Kidney (tissue), 14 donors: Measurements from ENCODE around the gene PID1. TPM values are rescaled to one million over a fixed set of nuclear protein-coding genes. Genes with fewer than 3 reads are reported as not detected.

Experiments used
- DNase-seq, 5 donors: peaks; one replicate each; pipeline ENCODE4 v3.0.0-alpha.2; 2013 to 2020
- FAIRE-seq: peaks from 2 replicates; lab custom pipeline; 2012; peaks lifted over from hg19 to GRCh38; lab: Jason Lieb, UNC
- H3K27ac ChIP-seq, 2 donors: one replicate each; pipeline ENCODE4 v1.7.0; 2013; ENCODE audit warnings: low read depth in 2 of 2, low read length in 2 of 2, inconsistent platforms in 1 of 2
- H3K27me3 ChIP-seq: one replicate; pipeline ENCODE4 v1.7.1; 2013; ENCODE audit warnings: low read length, inconsistent platforms; ENCODE audit not compliant: control insufficient read depth, insufficient read depth
- H3K36me3 ChIP-seq, 3 donors: one replicate each; pipeline versions ENCODE4 v1.7.0 to v1.7.1; 2013; ENCODE audit warnings: low read length in 3 of 3, control low read depth in 1 of 3, inconsistent platforms in 1 of 3; ENCODE audit not compliant: insufficient read depth in 3 of 3, control insufficient read depth in 2 of 3
- H3K4me1 ChIP-seq, 3 donors: one replicate each; pipeline versions ENCODE4 v1.7.0 to v1.7.1; 2013; ENCODE audit warnings: low read length in 3 of 3, inconsistent platforms in 1 of 3, low read depth in 1 of 3; ENCODE audit not compliant: control insufficient read depth in 2 of 3, insufficient read depth in 2 of 3
- H3K4me3 ChIP-seq, 3 donors: one replicate each; pipeline versions ENCODE4 v1.7.0 to v1.8.1; 2013; ENCODE audit warnings: low read length in 3 of 3, control low read depth in 1 of 3, inconsistent platforms in 1 of 3
- H3K9ac ChIP-seq, 3 donors: one replicate each; pipeline versions ENCODE4 v1.7.0 to v1.7.1; 2013; ENCODE audit warnings: low read length in 3 of 3, control low read depth in 1 of 3, inconsistent platforms in 1 of 3
- H3K9me3 ChIP-seq, 3 donors: one replicate each; pipeline versions ENCODE4 v1.7.0 to v1.7.1; 2013; ENCODE audit warnings: low read length in 3 of 3, control low read depth in 1 of 3, inconsistent platforms in 1 of 3; ENCODE audit not compliant: control insufficient read depth in 2 of 3, insufficient read depth in 1 of 3
- intact Hi-C: fragments of 100-400 bp; cut with DNase I; formaldehyde crosslinking; loops from one replicate; pipeline ENCODE4 v1.11.1; 2022
- polyA plus RNA-seq: library from polyadenylated mRNA; stranded (reverse); fragments of 350-450 nt; fragmentation: Illumina TruSeq; extraction: RNeasy Lipid Tissue Mini Kit (QIAGEN cat#74804); gene quantifications from one replicate; pipeline ENCODE4 v1.2.3, GENCODE V29; 2014; ENCODE audit warnings: low read depth, low replicate concordance; ENCODE audit not compliant: insufficient read depth
- total RNA-seq: library from RNA; stranded (reverse); fragmentation: NEBNext Ultra II Directional; extraction: Animal tissue kit (Norgen Biotek cat#: 25700); gene quantifications from one replicate; pipeline ENCODE4 v1.2.1, GENCODE V29; 2021
- TF ChIP-seq, protein P1 (sequence below): IDR thresholded peaks from 3 replicates; pipeline ENCODE4 v1.5.1; 2012; ENCODE audit warnings: mild to moderate bottlenecking, moderate library complexity, borderline replicate concordance; ENCODE audit not compliant: insufficient read depth; ENCODE audit errors: extremely low read depth
- donor health status: control.
- donor health status: control.
- donor health status: control.
- donor health status: control.
- donor health status: control.
- donor health status: DM: yes; HTN: yes; CAD: no.
- donor health status: Normal renal cell carcinoma (clear cell type).

The PID1 gene
- total and polyA plus RNA-seq, 2 donors from 2014 or later: 2.1 to 9.4 TPM

DNA sequence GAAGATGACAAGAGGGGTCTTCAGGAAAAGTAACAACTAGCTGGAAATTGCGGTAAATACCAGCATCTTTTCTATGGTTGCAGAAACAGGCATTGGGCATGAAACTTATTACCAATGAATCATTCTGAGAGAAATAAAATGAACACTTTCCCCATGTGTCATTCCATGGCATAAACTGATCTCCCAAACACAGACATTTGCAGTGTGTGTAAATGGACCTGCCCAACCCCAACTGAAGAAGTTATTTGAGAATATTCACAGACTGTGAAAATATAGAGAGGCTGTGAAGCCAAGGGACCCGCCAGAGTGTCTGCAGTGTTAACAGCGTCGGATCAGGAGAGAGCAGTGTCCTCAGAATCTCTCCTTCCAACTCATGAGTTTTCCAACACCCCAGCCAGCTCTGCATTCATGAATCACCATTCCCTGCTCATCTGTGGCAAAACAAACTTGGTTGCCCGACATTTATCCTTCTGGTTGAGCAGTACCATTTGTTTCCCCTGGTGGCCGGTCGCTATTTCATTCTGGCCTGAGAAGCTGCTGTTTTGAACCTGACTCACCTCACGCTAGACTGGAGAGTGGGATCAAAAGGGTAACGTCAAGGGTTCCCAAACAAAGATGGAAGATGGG, 238.4 kb downstream of the PID1 start:
- no peak overlapping the region for H3K4me3 ChIP-seq
- TF ChIP-seq, protein P1, sequence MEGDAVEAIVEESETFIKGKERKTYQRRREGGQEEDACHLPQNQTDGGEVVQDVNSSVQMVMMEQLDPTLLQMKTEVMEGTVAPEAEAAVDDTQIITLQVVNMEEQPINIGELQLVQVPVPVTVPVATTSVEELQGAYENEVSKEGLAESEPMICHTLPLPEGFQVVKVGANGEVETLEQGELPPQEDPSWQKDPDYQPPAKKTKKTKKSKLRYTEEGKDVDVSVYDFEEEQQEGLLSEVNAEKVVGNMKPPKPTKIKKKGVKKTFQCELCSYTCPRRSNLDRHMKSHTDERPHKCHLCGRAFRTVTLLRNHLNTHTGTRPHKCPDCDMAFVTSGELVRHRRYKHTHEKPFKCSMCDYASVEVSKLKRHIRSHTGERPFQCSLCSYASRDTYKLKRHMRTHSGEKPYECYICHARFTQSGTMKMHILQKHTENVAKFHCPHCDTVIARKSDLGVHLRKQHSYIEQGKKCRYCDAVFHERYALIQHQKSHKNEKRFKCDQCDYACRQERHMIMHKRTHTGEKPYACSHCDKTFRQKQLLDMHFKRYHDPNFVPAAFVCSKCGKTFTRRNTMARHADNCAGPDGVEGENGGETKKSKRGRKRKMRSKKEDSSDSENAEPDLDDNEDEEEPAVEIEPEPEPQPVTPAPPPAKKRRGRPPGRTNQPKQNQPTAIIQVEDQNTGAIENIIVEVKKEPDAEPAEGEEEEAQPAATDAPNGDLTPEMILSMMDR: no peak
- no peaks in the 10 kb centered on the region for H3K27me3 ChIP-seq
- DNase-seq: no peak
- H3K9ac ChIP-seq: no peak overlapping the region
- no peaks in the 10 kb centered on the region for H3K36me3 ChIP-seq
- H3K4me1 ChIP-seq: no peaks in the 10 kb centered on the region
- no peak for FAIRE-seq
- no peak overlapping the region for H3K27ac ChIP-seq
- intact Hi-C loops: no loop called here
- no peaks in the 10 kb centered on the region for H3K9me3 ChIP-seq

DNA sequence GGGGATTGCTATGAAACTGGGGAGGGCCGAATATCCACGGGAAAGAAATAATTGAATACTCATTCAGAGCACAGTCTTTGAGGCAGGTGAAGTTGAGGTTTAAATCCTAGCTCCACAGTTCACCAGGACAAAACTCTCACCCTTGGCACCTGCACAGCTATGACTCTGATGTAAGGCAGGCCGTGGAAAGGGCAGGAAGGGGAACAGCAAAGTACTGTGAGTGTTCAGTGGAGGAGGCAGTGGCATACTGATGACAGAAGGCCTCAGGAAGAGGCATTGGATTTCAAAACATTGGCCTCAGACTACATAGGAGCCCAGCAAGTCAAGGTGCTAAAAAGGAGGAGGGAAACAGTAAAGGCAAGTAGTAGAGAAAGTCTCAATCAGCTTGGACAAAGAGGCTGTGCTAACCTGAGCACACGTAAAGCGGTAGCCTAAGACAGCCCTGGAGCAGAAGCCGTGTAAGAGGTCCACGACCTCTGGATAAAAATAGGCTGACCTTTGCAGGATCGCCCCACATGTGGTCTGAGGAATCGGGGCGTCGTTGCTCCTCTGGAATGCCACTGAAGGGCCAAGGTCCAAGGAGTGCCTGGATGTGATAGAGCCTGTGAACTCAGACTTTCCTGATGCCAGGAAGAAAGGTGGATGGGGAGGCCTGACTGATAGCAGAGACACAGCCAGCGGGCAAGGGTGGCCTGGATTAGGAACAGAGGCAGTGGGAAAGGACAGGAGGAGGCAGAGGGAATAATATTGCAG, 243.6 kb downstream of the PID1 start:
- TF ChIP-seq, protein P1: no peak
- Histone ChIP-seq H3K27ac (no peak overlapping the region), H3K4me3 (no peak overlapping the region), H3K9me3 (no peaks in the 10 kb centered on the region), H3K4me1 (no peaks in the 10 kb centered on the region), H3K27me3 (no peaks in the 10 kb centered on the region), H3K9ac (no peak overlapping the region), H3K36me3 (no peaks in the 10 kb centered on the region)
- intact Hi-C loops: no loop called here
- FAIRE-seq: no peak
- no peak for DNase-seq

DNA sequence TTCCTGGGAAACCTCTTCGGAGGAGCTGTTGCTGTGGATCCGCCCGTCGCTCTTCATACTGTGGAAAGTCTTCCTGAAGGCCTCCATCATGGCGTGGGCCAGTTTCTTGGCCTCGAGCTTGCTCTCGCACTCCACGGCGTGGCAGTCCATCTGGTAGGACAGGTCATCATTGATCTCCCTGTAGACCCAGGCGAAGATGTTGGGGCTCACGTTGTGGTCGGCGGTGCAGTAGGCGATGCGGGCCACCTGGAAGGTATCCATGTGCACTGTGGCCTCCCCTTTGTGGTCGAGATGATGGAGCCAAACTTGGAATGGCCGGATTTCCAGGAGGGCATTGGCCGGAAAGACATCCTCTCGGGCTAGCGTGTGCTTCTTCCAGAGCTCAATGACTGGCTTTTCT, 245.4 kb downstream of the PID1 start:
- Histone ChIP-seq H3K36me3 (no peaks in the 10 kb centered on the region), H3K9ac (no peak overlapping the region), H3K27ac (no peak overlapping the region), H3K4me3 (no peak overlapping the region), H3K9me3 (no peaks in the 10 kb centered on the region), H3K27me3 (no peaks in the 10 kb centered on the region), H3K4me1 (no peaks in the 10 kb centered on the region)
- DNase-seq (no peak), FAIRE-seq (no peak)
- intact Hi-C loops: no loop called here
- TF ChIP-seq, protein P1: no peak
